Raji (cell line): ENCODE measurements around the gene KLF16.

ENCODE experiments used
- POLR2A ChIP-seq: IDR thresholded peaks from 2 replicates; pipeline ENCODE4 v1.6.1; 2011; ENCODE audit warnings: low read depth, low read length, control low read depth; ENCODE audit not compliant: insufficient read depth

KLF16 gene

DNA sequence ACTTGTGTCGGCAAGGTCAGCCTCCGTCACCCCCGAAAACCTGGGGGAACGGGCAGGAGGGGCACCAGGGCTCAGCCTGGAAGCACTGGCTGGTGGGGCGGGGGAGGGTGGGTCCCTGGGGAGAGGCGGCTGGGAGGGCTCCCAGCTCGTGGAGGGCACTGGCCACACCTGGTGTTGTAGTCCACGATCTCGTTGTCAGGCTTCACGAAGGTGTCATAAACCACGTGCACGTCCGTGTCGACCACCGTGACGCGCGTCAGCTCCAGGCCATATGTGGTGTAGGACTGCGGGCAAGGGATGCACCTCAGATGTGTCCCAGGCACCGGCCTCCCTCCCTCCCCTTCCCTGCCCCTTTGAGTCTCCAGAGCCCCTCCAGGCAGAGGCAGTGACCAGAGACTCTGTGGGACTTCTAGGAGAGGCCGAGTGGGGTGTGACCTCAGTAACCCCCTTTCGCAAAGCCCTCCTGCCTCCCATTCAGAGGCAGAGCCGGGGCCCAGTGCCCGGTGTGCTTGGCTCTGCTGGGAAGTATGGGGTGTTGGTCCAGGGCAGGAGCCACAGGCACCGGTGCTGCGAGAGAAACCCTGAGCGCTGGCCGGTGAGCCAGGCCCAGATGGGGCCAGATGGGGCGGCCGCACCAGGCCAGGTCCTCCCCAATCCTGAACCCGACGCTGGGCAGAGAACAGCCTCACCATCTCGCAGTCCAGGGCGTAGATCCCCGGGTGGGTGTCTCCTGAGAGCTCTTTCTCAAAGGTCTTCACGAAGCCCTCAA is 46.7 kb downstream of the KLF16 start:
- no peak for TF ChIP-seq POLR2A

DNA sequence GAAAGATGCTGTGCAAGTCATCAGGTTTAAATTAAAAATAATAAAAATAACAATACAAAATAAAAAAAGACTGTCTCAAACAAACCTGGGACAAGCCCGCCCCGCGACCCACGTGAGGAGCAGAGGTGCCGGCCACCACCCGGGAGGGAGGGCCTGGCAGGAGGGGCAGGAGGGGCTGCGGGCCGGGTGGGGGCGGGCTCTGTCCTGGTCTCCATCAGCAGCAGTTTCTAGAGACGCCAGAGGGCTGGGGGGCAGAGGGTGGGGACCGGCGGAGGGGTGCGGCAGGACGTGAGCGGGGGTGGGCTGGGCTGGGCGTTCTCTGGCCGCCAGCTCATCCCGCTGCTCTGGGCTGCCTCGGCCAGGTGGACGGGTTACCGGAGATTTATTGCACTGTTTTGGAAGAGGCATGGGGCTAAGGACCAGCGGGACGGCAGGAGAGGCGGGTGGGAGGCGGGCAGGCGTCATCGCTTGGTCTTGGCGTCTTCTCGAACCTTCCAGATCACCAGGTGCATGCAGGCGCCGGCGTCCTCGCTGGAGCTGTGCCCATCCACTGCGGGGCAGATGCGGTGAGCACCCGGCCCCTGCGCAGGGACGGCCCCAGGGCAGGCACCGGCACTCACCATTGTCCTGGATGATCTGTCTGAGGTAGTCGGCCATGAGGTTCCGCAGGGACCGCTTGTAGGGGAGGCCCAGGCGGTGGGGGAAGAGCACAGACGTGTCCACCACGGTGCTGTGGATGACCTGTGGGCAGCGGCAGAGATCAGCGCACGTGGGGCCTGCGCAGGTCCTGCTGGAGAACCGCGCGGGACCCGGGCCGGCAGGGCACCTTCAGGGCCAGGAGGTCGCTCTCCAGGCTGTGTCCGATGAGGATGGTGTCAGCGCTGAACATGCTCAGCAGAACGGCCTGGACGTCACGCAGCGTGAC is 47.5 kb downstream of the KLF16 start:
- no peak for TF ChIP-seq POLR2A

GRCh38 chr19:1814833-1815604 is 48.4 kb downstream of the KLF16 start:
- TF ChIP-seq POLR2A, result no peak

- no peak for TF ChIP-seq POLR2A
These were observed 49.0 kb downstream of the KLF16 start for GRCh38 chr19:1814391-1814790.

DNA sequence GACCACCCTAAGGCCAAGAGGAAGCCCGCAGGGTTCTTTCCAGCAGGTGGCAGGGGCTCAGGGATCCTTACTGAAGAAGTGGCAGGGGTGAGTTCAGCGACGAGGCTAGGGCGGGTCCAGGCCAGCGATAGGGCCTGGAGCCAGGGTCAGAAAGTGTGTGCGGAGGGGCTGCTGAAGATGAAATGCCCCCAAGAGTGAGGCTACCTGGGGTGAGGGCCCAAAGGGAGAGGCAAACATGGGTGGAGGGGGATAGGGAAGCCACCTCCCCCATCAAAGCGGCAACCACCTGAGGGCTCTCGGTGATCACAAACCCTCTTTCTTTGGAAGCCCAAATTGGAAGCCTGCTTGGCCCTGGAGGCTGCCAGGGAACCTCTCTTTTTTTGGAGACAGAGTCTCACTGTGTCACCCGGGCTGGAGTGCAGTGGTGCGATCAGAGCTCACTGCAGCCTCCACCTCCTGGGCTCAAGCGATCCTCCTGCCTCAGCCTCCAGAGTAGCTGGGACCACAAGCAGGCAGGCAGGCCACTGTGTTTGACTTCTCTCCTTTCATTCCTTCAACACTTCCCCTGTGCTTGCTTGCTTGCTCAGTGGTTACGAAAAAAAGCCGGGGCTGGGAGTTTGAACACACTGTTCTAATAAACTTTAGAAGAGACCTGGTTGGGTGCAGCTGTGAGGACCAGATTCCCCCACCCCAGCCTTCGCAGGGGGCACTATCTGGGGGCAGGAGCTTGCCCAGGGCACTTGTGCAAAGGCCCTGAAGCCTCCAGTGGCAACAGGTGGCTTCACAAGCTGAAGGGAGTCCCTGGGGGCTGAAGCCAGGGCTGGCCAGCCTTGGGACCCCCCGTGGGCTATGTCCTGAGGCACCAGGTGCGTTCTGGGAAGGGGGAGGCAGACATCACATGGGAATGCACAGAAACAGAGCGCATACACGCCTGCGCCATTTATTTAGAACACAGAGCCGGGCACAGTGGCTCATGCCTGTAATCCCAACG is 49.9 kb downstream of the KLF16 start:
- no peak for TF ChIP-seq POLR2A

GRCh38 chr19:1812426-1813191 is 50.8 kb downstream of the KLF16 start:
- peak; percentile 65 for TF ChIP-seq POLR2A

- TF ChIP-seq POLR2A, result no peak; the same call in 1 of the 2 replicates
These were observed 51.4 kb downstream of the KLF16 start, which contains the start of gene ATP8B3 for GRCh38 chr19:1811942-1812425. Gene ATP8B3 (minus strand): TSS chr19:1812276. CDS start chr19:1811736, 540 bp downstream.

DNA sequence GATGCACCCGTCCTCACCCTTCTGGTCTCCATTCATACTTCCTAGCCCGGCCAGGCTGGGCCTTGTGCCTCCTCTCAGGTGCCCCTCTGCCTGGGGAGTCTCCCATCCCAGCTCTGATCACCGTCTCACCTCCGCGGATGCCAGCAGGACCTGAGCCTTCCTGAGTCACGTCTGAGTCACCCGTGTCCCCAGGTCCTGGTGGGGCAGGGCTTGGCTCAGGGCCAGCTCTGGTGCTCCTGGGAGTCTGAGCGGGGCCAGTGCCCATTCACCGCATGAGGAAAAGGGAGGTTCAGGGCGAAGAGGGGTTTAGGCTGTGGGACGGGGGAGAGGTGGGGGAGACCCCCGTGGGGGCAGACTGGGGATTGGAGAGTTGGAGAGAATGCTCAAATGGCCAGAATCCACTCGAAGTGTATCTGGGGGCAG is 51.9 kb downstream of the KLF16 start:
- no peak for TF ChIP-seq POLR2A

DNA sequence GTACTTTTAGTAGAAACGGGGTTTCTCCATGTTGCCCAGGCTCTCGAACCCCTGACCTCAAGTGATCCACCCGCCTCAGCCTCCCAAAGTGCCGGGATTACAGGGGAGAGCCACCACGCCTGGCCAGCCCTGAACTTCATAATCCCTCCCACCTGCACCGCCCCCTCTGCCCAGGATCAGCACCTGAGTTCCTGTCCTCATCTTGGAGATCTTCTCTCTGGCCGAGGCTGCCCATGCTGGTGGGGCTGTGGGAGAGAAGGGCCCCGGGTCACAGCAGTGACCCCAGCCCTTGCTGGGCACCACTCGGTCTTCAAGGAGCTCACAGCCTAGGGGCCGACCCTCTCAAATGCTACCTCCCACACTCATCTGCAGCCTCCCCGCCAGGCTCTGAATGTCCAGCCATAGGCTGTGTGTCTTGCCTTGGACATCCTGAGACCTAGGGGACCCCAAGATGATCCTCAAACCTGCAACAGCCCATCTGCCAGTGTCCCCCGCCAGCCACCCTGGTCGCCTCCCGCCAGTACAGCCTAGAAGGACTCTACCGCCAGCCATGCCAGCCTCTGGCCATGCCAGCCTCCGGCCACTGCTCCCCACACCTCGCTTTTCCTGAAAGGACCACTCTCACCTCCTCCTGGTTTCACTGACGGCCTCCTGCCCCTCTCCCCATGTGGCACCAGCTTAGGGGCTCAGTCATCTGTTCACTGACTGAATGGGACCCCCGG is 52.8 kb downstream of the KLF16 start:
- no peak for TF ChIP-seq POLR2A

- no peak for TF ChIP-seq POLR2A
These were observed 53.7 kb downstream of the KLF16 start for GRCh38 chr19:1809678-1810077.

DNA sequence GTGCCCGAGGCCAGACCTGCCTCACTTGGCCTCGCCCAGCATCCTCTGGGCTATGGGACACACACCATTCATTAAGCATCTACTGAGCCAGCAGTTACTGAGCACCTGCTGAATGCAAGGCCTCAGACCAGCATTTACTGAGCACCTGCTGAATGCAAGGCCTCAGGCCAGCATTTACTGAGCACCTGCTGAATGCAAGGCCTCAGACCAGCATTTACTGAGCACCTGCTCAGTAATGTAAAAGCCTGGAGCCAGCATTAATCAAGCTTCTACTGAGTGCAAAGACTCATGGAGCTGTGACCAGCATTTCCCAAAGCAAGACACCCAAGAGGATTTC is 55.0 kb downstream of the KLF16 start:
- TF ChIP-seq POLR2A, result no peak

GRCh38 chr19:1807695-1808394 is 55.5 kb downstream of the KLF16 start:
- no peak for TF ChIP-seq POLR2A
